Lower lobe of right lung (tissue), 2 donors: ENCODE measurements around the gene CCL25. TPM values are rescaled to one million over a fixed set of nuclear protein-coding genes. Genes with fewer than 3 reads are reported as not detected.
A peak's percentile ranks its signal among the peaks of the same experiment; 100 is the strongest.

Experiments used
- ATAC-seq, 2 donors: fragments of 200-7000 bp; cut with Tn5 transposase; one replicate each; pipeline ENCODE4 v1.9.1; 2020 to 2022; ENCODE audit warnings: mild to moderate bottlenecking in 2 of 2, moderate library complexity in 2 of 2
- DNase-seq: peaks from one replicate; pipeline ENCODE4 v3.0.0-alpha.2; 2020
- H3K27ac ChIP-seq: fragments of 200-600 bp; one replicate; pipeline ENCODE4 v1.8.0; 2022
- H3K27me3 ChIP-seq: fragments of 200-600 bp; one replicate; pipeline ENCODE4 v1.8.0; 2022; ENCODE audit warnings: low read depth
- H3K36me3 ChIP-seq: fragments of 200-600 bp; one replicate; pipeline ENCODE4 v1.8.0; 2022; ENCODE audit warnings: mild to moderate bottlenecking
- H3K4me1 ChIP-seq: fragments of 200-600 bp; one replicate; pipeline ENCODE4 v1.8.0; 2022
- H3K4me3 ChIP-seq: fragments of 200-600 bp; one replicate; pipeline ENCODE4 v1.8.0; 2022; ENCODE audit warnings: mild to moderate bottlenecking
- H3K9me3 ChIP-seq: fragments of 200-600 bp; one replicate; pipeline ENCODE4 v1.8.0; 2022
- CTCF ChIP-seq: fragments of 200-600 bp; IDR thresholded peaks from one replicate; pipeline ENCODE4 v1.8.0; 2022; ENCODE audit warnings: antibody characterized with exemption, mild to moderate bottlenecking
- intact Hi-C: fragments of 100-400 bp; cut with DNase I; formaldehyde crosslinking; loops from one replicate; pipeline ENCODE4 v1.11.0; 2022
- total RNA-seq: library from RNA; stranded (reverse); fragmentation: NEBNext Ultra II Directional; extraction: Animal tissue kit (Norgen Biotek cat#: 25700); gene quantifications from one replicate; pipeline ENCODE4 v1.2.1, GENCODE V29; 2021
- donor health status: DM: no; HTN: yes; CAD: no; lungs with severe emphysema.

The CCL25 gene
- total RNA-seq, 1 donor from 2014 or later: not detected

GRCh38 chr19:8111376-8111775, 58.8 kb downstream of the CCL25 start:
- H3K9me3 ChIP-seq: no peaks in the 10 kb centered on the region
- no peak overlapping the region for H3K4me3 ChIP-seq
- no peak for TF ChIP-seq CTCF
- DNase-seq (peak; percentile 28), ATAC-seq (no peak)
- no peaks in the 10 kb centered on the region for H3K4me1 ChIP-seq
- intact Hi-C loops: no loop called here
- no peak overlapping the region for H3K27ac ChIP-seq
- H3K36me3 ChIP-seq: no peaks in the 10 kb centered on the region
- H3K27me3 ChIP-seq: no peaks in the 10 kb centered on the region

Other genes with a start within 250 kb of the CCL25 start
- 11.7 TPM for gene EVI5L, start 222.5 kb upstream of the CCL25 start, total RNA-seq
- 2.5 TPM for gene PRR36, start 178.4 kb upstream of the CCL25 start, total RNA-seq
- 6.6 TPM for gene LRRC8E, start 164.2 kb upstream of the CCL25 start, total RNA-seq
- gene MAP2K7, start 148.9 kb upstream of the CCL25 start, total RNA-seq: 38.6 TPM
- 2.1 TPM for gene TGFBR3L, start 137.9 kb upstream of the CCL25 start, total RNA-seq
- gene SNAPC2, start 132.4 kb upstream of the CCL25 start, total RNA-seq: 17.6 TPM
- gene CTXN1, start 126.6 kb upstream of the CCL25 start, total RNA-seq: 5.8 TPM
- gene TIMM44, start 109.1 kb upstream of the CCL25 start, total RNA-seq: 45.2 TPM
- gene ELAVL1, start 47.1 kb upstream of the CCL25 start, total RNA-seq: 66.3 TPM
- 7.0 TPM for gene FBN3, start 96.8 kb downstream of the CCL25 start, total RNA-seq
- gene CERS4, start 156.6 kb downstream of the CCL25 start, total RNA-seq: 60.6 TPM